Measurements from ENCODE around the gene PIK3C2G. TPM values are rescaled to one million over a fixed set of nuclear protein-coding genes. Genes with fewer than 3 reads are reported as not detected.
A peak's percentile ranks its signal among the peaks of the same experiment; 100 is the strongest.

Gene PIK3C2G
- total RNA-seq, 1 experiment from 2014 or later = not detected

- no peaks in the 10 kb centered on the region for H3K9me3 ChIP-seq (ENCODE audit: low read depth, low read length, poor library complexity, severe bottlenecking)
- DNase-seq (ENCODE audit: low spot score) = no peak
- no peak overlapping the region for H3K4me3 ChIP-seq (ENCODE audit: low read depth, low read length, poor library complexity, severe bottlenecking)
- no peaks in the 10 kb centered on the region for H3K36me3 ChIP-seq (ENCODE audit: insufficient read depth, low read length, poor library complexity, severe bottlenecking)
- H3K4me1 ChIP-seq (ENCODE audit: insufficient read depth, low read length, poor library complexity, severe bottlenecking) = peaks cover 15% of the 10 kb centered on the region
- ChIA-PET POLR2A (ENCODE audit: low non-redundant PET) (no interaction called here), CTCF (no interaction called here)
- TF ChIP-seq CTCF (conservative IDR thresholded peaks at IDR 0.05; ENCODE audit: low read depth, low read length) (no peak), EZH2 (IDR thresholded peaks at IDR 0.05; ENCODE audit: borderline replicate concordance, low read depth, low read length, poor library complexity, severe bottlenecking) (no peak)
- H3K27ac ChIP-seq (ENCODE audit: low read depth, low read length, poor library complexity, severe bottlenecking) = no peak overlapping the region
- intact Hi-C loops (cut with micrococcal nuclease; ENCODE audit: unreplicated experiment) = no loop called here
- no peaks in the 10 kb centered on the region for H3K27me3 ChIP-seq (replicated peaks; ENCODE audit: insufficient read depth, low read depth, low read length, poor library complexity)
- no TSS peak for BruUV-seq (replicated peaks)
Measured at GRCh38 chr12:18382236-18382885, 121.0 kb downstream of the PIK3C2G start.

- BruUV-seq (replicated peaks) = no TSS peak
- CTCF ChIA-PET = no interaction called here
- intact Hi-C loops (cut with micrococcal nuclease; ENCODE audit: unreplicated experiment) = no loop called here
- no peaks in the 10 kb centered on the region for H3K9me3 ChIP-seq (ENCODE audit: low read depth, low read length, poor library complexity, severe bottlenecking)
- no peak for TF ChIP-seq CTCF (conservative IDR thresholded peaks at IDR 0.05; ENCODE audit: low read depth, low read length)
- TF ChIP-seq EZH2 (IDR thresholded peaks at IDR 0.05; ENCODE audit: borderline replicate concordance, low read depth, low read length, poor library complexity, severe bottlenecking) = no peak
- peak; percentile 79 for DNase-seq (ENCODE audit: low spot score)
- no peaks in the 10 kb centered on the region for H3K27me3 ChIP-seq (replicated peaks; ENCODE audit: insufficient read depth, low read depth, low read length, poor library complexity)
- no peak overlapping the region for H3K4me3 ChIP-seq (ENCODE audit: low read depth, low read length, poor library complexity, severe bottlenecking)
- no peak overlapping the region for H3K27ac ChIP-seq (ENCODE audit: low read depth, low read length, poor library complexity, severe bottlenecking)
- H3K4me1 ChIP-seq (ENCODE audit: insufficient read depth, low read length, poor library complexity, severe bottlenecking) = peaks cover 15% of the 10 kb centered on the region
- POLR2A ChIA-PET (ENCODE audit: low non-redundant PET) = no interaction called here
- no peaks in the 10 kb centered on the region for H3K36me3 ChIP-seq (ENCODE audit: insufficient read depth, low read length, poor library complexity, severe bottlenecking)
Measured at GRCh38 chr12:18383203-18383602, 121.9 kb downstream of the PIK3C2G start.

- H3K27me3 ChIP-seq (replicated peaks; ENCODE audit: insufficient read depth, low read depth, low read length, poor library complexity) = no peaks in the 10 kb centered on the region
- DNase-seq (ENCODE audit: low spot score) = no peak
Measured at GRCh38 chr12:18387706-18388105, 126.4 kb downstream of the PIK3C2G start.

More at GRCh38 chr12:18387706-18388105, 126.4 kb downstream of the PIK3C2G start:
- ChIA-PET CTCF (no interaction called here), POLR2A (ENCODE audit: low non-redundant PET) (no interaction called here)
- Histone ChIP-seq H3K4me1 (ENCODE audit: insufficient read depth, low read length, poor library complexity, severe bottlenecking) (peaks cover 19% of the 10 kb centered on the region), H3K9me3 (ENCODE audit: low read depth, low read length, poor library complexity, severe bottlenecking) (no peaks in the 10 kb centered on the region), H3K4me3 (ENCODE audit: low read depth, low read length, poor library complexity, severe bottlenecking) (no peak overlapping the region), H3K27ac (ENCODE audit: low read depth, low read length, poor library complexity, severe bottlenecking) (no peak overlapping the region), H3K36me3 (ENCODE audit: insufficient read depth, low read length, poor library complexity, severe bottlenecking) (no peaks in the 10 kb centered on the region)
- TF ChIP-seq EZH2 (IDR thresholded peaks at IDR 0.05; ENCODE audit: borderline replicate concordance, low read depth, low read length, poor library complexity, severe bottlenecking) = no peak
- no peak for TF ChIP-seq CTCF (conservative IDR thresholded peaks at IDR 0.05; ENCODE audit: low read depth, low read length)
- intact Hi-C loops (cut with micrococcal nuclease; ENCODE audit: unreplicated experiment) = no loop called here
- no TSS peak for BruUV-seq (replicated peaks)

All from A673 (cell line).